OCI-LY7 (cell line): ENCODE data around the gene APEH. TPM values are rescaled to one million over a fixed set of nuclear protein-coding genes. Genes with fewer than 3 reads are reported as not detected.

Experiments used
- BruUV-seq: library from RNA; stranded (reverse); fragments of 400-500 nt; replicated peaks from 2 replicates; lab custom pipeline; 2021; lab: Mats Ljungman, UMichigan
- CTCF ChIA-PET: fragments of 300-600 bp; sonication (Branson Sonifier 250); formaldehyde crosslinking; loops from one replicate; lab custom pipeline; 2022; ENCODE audit warnings: antibody characterized with exemption; ENCODE audit not compliant: unreplicated experiment; lab: Charles Lee
- POLR2A ChIA-PET: fragments of 300-600 bp; sonication (Branson Sonifier 250); formaldehyde crosslinking; loops from one replicate; lab custom pipeline; 2022; ENCODE audit warnings: antibody characterized with exemption; lab: Charles Lee
- DNase-seq: peaks from one replicate; pipeline ENCODE4 v3.0.0-alpha.2; 2015; ENCODE audit warnings: low spot score
- H2AFZ ChIP-seq: fragments of 200-600 bp; sonication (generic), shearing (Covaris generic); 2 replicates; pipeline ENCODE4 v1.6.1; 2014; ENCODE audit warnings: mild to moderate bottlenecking, antibody characterized with exemption, low read length, moderate library complexity
- H3K27ac ChIP-seq: fragments of 200-600 bp; sonication (generic); 2 replicates; pipeline ENCODE4 v1.5.1; 2014; ENCODE audit warnings: mixed run types, low read depth, mild to moderate bottlenecking, moderate library complexity, low read length, inconsistent platforms; ENCODE audit not compliant: poor library complexity, severe bottlenecking
- H3K36me3 ChIP-seq: fragments of 200-600 bp; sonication (generic); 2 replicates; pipeline ENCODE4 v1.6.1; 2014; ENCODE audit warnings: mild to moderate bottlenecking, antibody characterized with exemption, low read length, moderate library complexity, mixed read lengths; ENCODE audit not compliant: insufficient read depth
- H3K4me1 ChIP-seq: fragments of 200-600 bp; sonication (generic); 2 replicates; pipeline ENCODE4 v1.5.1; 2014; ENCODE audit warnings: mild to moderate bottlenecking, low read length; ENCODE audit not compliant: insufficient read depth, poor library complexity, severe bottlenecking
- H3K4me2 ChIP-seq: fragments of 200-600 bp; sonication (generic); 2 replicates; pipeline ENCODE4 v1.6.1; 2014; ENCODE audit warnings: mild to moderate bottlenecking, low read length
- H3K4me3 ChIP-seq: fragments of 200-600 bp; sonication (generic); 2 replicates; pipeline ENCODE4 v1.5.1; 2014; ENCODE audit warnings: mild to moderate bottlenecking, low read depth, low read length; ENCODE audit not compliant: poor library complexity, severe bottlenecking
- H3K79me2 ChIP-seq: fragments of 200-600 bp; sonication (generic); 2 replicates; pipeline ENCODE4 v1.6.1; 2016; ENCODE audit warnings: low read depth, mild to moderate bottlenecking, low read length, moderate library complexity, mixed read lengths; ENCODE audit not compliant: insufficient read depth
- H3K9me2 ChIP-seq: fragments of 200-600 bp; sonication (generic); 2 replicates; pipeline ENCODE4 v1.6.1; 2016; ENCODE audit warnings: mild to moderate bottlenecking, low read length, mixed read lengths; ENCODE audit not compliant: insufficient read depth
- H3K9me3 ChIP-seq: fragments of 200-600 bp; sonication (generic); 2 replicates; pipeline ENCODE4 v1.6.1; 2014; ENCODE audit warnings: mild to moderate bottlenecking, mixed run types, low read length, mixed read lengths
- H4K20me1 ChIP-seq: fragments of 200-600 bp; sonication (generic); 2 replicates; pipeline ENCODE4 v1.6.1; 2014; ENCODE audit warnings: mild to moderate bottlenecking, antibody characterized with exemption, low read length, moderate library complexity, mixed read lengths; ENCODE audit not compliant: insufficient read depth
- CTCF ChIP-seq: fragments of 200-600 bp; sonication (generic); conservative IDR thresholded peaks from 2 replicates; pipeline ENCODE4 v1.5.1; 2014; ENCODE audit warnings: mild to moderate bottlenecking, antibody characterized with exemption, low read length, moderate library complexity, mixed read lengths
- EZH2phosphoT487 ChIP-seq: fragments of 200-600 bp; sonication (generic); IDR thresholded peaks from 2 replicates; pipeline ENCODE4 v1.6.1; 2018; ENCODE audit warnings: low read depth, borderline replicate concordance, mild to moderate bottlenecking, mixed run types, antibody characterized with exemption, low read length, moderate library complexity, mixed read lengths
- intact Hi-C: fragments of 100-400 bp; cut with micrococcal nuclease; formaldehyde crosslinking; loops from one replicate; pipeline ENCODE4 v1.10.0; 2022; ENCODE audit not compliant: unreplicated experiment
- total RNA-seq, 2 experiments: library from RNA; depleted of rRNA in 1 of 2; stranded (reverse); fragments of >200 nt in 1 of 2; shearing (Covaris generic) in 1 of 2; gene quantifications; 2 replicates each; pipeline ENCODE4 v1.2.3, GENCODE V29; 2014 to 2022

Gene APEH
- total RNA-seq, 2 experiments from 2014 or later = 112 to 132 TPM

DNA sequence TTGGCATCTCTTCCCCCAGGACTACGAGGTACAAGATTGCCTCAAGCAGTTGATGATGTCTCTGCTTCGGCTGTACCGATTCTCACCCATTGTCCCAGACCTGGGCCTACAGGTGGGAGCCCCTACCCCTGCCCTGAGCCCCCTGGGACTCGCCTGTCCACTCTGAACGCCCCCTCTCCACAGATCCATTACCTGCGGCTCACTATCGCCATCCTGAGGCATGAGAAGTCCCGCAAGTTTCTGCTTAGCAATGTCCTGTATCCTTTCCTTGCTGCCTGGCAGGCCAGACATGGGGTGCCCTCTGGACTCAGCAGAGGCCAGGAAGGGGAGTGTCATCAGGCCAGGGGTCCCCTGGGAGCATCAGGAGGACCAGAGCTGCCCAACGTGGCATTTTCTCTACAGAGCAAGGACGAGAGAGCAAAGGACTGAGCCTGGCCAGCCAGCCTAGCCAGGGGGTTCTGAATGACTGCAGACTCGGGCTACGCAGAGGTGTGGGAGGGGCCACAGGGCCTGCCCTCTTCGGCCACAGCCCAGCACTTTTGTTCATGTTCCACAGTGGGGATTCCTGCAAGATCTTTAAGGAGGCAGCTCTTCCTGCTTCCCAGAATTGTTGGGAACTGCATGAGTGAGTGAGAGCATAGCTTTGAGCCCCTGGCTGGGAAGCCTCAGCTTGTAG is 26.4 kb downstream of the APEH start:
- Histone ChIP-seq H3K9me3 (no peaks in the 10 kb centered on the region), H3K4me2 (no peak overlapping the region), H3K79me2 (no peaks in the 10 kb centered on the region), H3K4me3 (no peak overlapping the region), H3K9me2 (no peaks in the 10 kb centered on the region), H3K27ac (no peak overlapping the region), H4K20me1 (no peaks in the 10 kb centered on the region), H3K36me3 (peaks cover 8% of the 10 kb centered on the region; the same call in 1 of the 2 replicates), H2AFZ (no peak overlapping the region), H3K4me1 (no peaks in the 10 kb centered on the region)
- intact Hi-C loops = loop anchor here (5.0 kb wide), 1 partner anchor 207 kb away; no protein-coding TSS in a partner anchor
- ChIA-PET POLR2A (no interaction called here), CTCF (no interaction called here)
- TF ChIP-seq CTCF = peak; percentile 51; the same call in 1 of the 2 replicates
- TF ChIP-seq EZH2phosphoT487 = no peak
- no peak for DNase-seq
- BruUV-seq = no TSS peak

DNA sequence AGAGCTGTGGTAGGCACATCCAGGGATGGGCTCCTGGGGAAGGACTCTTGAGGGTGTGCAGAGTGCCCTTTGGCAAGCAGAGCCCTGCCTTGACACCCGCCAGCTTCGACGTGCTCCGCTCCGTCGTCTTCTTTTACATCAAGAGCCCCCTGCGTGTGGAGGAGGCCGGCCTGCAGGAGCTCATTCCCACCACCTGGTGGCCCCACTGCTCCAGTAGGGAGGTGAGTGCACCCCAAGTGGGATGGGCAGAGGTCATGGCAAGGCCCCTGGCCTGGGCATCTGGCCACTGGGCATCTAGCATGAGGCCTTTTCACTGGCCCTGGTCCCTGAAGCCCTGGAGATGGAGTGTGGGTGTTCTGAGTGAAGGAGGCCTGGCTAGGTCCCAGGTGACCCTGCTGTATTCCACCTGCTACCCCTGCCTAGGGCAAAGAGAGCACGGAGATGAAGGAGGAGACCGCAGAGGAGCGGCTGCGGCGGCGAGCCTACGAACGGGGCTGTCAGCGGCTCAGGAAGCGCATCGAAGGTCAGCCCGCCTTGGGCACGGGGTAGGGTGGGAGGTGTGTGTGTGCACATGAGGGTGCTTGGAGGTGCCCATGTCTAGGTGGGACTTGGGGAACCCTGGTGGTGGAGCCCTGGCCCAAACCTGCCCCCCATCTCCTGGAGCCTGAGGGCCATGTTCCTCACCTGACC is 27.4 kb downstream of the APEH start:
- ChIA-PET CTCF (no interaction called here), POLR2A (interaction anchor here (0.6 kb wide), 2 partner anchors 10 to 186 kb away, joined by 3 read pairs; no protein-coding TSS in a partner anchor)
- BruUV-seq = no TSS peak
- Histone ChIP-seq H3K9me2 (no peaks in the 10 kb centered on the region), H3K79me2 (no peaks in the 10 kb centered on the region), H3K27ac (no peak overlapping the region), H3K4me1 (no peaks in the 10 kb centered on the region), H3K9me3 (no peaks in the 10 kb centered on the region), H3K4me3 (no peak overlapping the region), H3K4me2 (no peak overlapping the region), H4K20me1 (no peaks in the 10 kb centered on the region), H2AFZ (no peak overlapping the region), H3K36me3 (peaks cover 11% of the 10 kb centered on the region; the same call in 1 of the 2 replicates)
- peak; percentile 27 for DNase-seq
- TF ChIP-seq CTCF (peak; percentile 68), EZH2phosphoT487 (no peak)
- intact Hi-C loops = loop anchor here (5.0 kb wide), 1 partner anchor 206 kb away; no protein-coding TSS in a partner anchor
